Erythroblast (primary cell): ENCODE measurements around the gene ZNF460.

Source experiments
- GATA1 ChIP-seq: IDR thresholded peaks from 2 replicates; pipeline ENCODE4 v1.6.1; 2011; ENCODE audit warnings: low read depth, mild to moderate bottlenecking, control low read depth, low read length, moderate library complexity
- POLR2A ChIP-seq: IDR thresholded peaks from 2 replicates; pipeline ENCODE4 v1.6.1; 2011; ENCODE audit warnings: mild to moderate bottlenecking, low read length

GRCh38 chr19:57302020-57302465 lies 21.8 kb downstream of the ZNF460 start:
- TF ChIP-seq POLR2A (no peak), GATA1 (no peak)
